GM21447 (cell line): ENCODE results near the gene BTNL2.
"Not testable (repeated sequence)": the region's sequence is repeated elsewhere in the genome, so short reads cannot be mapped to it uniquely, and the experiment has no call there.

Experiments
- ATAC-seq: cut with Tn5 transposase; IDR thresholded peaks from one replicate; pipeline ENCODE4 v1.9.1; 2021; ENCODE audit not compliant: unreplicated experiment

The BTNL2 gene, protein sequence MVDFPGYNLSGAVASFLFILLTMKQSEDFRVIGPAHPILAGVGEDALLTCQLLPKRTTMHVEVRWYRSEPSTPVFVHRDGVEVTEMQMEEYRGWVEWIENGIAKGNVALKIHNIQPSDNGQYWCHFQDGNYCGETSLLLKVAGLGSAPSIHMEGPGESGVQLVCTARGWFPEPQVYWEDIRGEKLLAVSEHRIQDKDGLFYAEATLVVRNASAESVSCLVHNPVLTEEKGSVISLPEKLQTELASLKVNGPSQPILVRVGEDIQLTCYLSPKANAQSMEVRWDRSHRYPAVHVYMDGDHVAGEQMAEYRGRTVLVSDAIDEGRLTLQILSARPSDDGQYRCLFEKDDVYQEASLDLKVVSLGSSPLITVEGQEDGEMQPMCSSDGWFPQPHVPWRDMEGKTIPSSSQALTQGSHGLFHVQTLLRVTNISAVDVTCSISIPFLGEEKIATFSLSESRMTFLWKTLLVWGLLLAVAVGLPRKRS

DNA sequence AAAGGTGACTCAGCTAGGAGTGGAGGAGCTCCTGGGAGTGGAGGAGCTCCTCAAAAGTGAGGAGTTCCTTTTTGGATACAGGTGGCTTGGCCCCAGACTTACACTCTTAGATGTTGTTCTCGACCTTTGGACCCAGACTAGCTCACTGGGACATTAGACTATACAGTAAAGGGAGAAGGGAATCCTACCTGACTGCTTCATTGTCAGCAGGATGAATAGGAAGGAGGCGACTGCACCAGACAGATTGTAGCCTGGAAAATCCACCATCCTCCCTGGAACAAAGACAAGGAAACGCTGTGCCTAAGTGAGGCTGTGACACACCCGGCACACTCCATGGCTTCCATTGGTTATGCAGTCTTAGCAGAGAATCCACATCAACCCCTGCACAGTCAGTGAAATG, at the start of gene BTNL2:
TSS of gene BTNL2 (minus strand) at position 325 of the 400 bp plus-strand sequence. CDS start at position 267, 58 bp downstream.
- no peak for ATAC-seq

DNA sequence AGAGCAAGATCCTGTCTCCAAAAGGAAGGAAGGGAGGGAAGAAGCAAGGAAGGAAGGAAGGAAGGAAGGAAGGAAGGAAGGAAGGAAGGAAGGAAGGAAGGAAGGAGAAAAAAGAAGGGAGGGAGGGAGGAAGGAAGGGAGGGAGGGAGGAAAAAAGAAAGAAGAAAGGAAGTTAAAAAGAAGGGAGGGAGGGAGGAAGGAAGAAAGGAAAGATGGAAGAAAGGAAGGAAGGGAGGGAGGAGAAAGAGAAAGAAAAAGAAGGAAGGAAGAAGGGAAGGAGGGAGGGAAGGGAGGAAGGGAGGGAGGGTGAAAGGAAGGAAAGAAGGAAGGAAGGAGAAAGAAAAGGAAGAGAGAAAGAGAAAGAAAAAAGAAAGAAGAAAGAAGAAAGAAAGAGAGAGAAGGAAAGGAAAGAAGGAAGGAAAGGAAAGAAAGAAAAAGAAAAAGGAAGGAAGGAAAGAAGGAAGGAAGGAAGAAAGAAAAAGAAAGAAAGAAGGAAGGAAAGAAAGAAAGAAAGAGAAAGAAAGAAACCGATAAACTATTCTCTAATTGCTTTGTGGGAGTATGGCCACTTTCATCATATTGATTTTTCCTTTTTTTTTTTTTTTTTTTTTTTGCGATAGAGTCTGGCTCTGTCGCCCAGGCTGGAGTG, 42.2 kb upstream of the BTNL2 start:
- ATAC-seq: no peak

DNA sequence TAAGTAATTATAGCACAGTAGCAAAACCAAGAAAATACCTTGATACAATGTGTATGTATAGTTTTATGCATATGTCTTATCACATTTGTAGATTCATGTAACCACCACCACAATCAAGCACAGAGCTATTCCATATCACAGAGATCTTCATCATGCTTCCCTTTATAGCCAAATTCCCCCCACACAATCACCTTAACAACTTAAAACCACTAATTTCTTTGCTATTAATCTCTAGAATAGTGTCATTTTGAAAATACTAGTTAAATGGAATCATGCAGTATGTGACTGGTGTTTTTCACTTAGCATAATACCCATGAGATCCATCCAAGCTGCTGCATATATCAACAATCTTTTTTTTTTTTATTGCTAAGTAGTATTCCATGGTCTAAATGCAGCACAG, 41.0 kb upstream of the BTNL2 start:
- ATAC-seq: no peak

DNA sequence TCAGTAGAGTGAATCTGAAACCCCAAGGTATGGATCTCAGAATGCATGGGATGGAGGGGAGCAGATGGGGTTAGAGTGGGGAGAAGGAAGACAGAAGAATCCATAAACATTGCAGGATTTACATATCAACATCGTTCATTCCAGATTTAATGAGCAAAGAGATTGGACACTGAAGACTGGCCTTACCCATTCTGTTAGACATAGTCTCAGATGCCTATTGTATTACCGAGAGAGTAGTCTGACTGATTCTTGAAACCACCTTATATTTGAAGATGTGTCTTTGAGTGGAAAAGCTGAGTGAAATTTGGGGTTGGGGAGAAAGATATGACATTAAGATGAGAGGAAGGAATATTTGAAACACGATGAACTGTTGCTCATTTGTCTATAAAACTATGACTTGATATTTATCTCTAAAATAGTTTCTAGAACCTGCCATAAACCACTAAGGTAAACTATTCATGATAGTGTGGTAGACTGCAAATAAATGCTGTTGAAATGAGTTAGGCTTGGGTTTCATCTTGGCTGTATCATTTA, 38.4 kb upstream of the BTNL2 start:
- no peak for ATAC-seq

DNA sequence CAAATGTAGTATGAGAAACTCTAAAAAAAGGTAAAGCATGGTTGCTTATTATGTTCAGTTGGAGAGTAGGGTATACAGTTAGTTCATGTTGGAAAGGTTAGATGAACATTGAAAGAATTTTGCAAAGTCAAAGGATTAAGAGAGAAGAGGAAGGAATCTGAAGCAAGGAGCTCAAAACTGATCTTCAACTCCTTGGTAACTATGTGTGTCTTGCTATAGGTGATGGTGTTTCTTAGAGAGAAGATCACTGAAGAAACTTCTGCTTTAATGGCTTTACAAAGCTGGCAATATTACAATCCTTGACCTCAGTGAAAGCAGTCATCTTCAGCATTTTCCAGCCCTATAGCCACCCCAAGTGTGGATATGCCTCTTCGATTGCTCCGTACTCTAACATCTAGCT, 37.5 kb upstream of the BTNL2 start:
- no peak for ATAC-seq

DNA sequence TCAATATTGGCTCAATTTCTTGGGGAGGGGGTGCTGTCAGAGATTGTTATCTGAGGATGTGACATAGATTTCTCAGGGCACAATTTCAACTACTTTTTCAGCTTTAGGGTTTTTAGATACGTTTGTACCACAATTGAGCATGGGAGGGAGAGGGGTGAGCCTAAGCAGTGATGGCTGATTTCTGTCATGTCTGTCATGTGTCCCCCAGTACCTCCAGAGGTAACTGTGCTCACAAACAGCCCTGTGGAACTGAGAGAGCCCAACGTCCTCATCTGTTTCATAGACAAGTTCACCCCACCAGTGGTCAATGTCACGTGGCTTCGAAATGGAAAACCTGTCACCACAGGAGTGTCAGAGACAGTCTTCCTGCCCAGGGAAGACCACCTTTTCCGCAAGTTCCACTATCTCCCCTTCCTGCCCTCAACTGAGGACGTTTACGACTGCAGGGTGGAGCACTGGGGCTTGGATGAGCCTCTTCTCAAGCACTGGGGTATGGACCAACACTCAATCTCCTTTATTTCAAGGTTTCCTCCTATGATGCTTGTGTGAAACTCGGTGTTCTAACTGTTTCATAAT, 36.1 kb upstream of the BTNL2 start:
- ATAC-seq: no peak

DNA sequence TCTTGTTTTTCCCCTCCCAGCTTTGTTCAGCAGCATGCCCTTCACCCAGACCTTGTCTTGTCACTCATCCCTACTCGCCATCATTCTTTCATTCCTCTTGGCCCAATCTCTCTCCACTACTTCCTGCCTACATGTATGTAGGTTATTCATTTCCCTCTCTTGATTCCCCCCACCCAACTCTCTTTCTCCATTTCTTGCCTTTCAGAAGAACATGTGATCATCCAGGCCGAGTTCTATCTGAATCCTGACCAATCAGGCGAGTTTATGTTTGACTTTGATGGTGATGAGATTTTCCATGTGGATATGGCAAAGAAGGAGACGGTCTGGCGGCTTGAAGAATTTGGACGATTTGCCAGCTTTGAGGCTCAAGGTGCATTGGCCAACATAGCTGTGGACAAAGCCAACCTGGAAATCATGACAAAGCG, 35.3 kb upstream of the BTNL2 start:
- no peak for ATAC-seq

DNA sequence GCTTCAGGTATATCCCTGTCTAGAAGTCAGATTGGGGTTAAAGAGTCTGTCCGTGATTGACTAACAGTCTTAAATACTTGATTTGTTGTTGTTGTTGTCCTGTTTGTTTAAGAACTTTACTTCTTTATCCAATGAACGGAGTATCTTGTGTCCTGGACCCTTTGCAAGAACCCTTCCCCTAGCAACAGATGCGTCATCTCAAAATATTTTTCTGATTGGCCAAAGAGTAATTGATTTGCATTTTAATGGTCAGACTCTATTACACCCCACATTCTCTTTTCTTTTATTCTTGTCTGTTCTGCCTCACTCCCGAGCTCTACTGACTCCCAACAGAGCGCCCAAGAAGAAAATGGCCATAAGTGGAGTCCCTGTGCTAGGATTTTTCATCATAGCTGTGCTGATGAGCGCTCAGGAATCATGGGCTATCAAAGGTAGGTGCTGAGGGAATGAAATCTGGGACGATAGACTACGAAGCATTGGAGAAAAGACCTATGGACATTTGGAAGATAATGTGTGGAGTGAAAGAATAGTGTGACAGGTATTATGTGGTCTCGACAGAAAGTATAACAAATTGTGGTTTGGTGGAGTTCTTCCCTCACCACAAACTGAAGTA, 32.7 kb upstream of the BTNL2 start, which contains the start of gene HLA-DRA:
TSS of gene HLA-DRA (plus strand) at position 286 of the 613 bp plus-strand sequence. CDS start at position 350, 64 bp downstream.
- ATAC-seq: peak; percentile 55

DNA sequence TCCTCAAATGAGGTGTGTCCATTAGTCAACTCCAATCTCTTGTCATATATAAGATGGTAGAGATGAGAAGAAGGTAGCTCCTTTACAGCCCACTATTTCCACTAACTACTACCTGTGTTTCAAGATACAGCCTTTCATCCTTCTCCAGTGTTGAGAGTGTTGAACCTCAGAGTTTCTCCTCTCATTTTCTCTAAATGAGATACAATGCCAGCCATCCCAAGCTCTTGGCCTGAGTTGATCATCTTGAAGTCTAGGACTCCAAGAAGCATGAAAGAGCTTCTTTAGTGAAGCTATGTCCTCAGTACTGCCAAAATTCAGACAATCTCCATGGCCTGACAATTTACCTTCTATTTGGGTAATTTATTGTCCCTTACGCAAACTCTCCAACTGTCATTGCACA, 32.2 kb upstream of the BTNL2 start:
- ATAC-seq: no peak

DNA sequence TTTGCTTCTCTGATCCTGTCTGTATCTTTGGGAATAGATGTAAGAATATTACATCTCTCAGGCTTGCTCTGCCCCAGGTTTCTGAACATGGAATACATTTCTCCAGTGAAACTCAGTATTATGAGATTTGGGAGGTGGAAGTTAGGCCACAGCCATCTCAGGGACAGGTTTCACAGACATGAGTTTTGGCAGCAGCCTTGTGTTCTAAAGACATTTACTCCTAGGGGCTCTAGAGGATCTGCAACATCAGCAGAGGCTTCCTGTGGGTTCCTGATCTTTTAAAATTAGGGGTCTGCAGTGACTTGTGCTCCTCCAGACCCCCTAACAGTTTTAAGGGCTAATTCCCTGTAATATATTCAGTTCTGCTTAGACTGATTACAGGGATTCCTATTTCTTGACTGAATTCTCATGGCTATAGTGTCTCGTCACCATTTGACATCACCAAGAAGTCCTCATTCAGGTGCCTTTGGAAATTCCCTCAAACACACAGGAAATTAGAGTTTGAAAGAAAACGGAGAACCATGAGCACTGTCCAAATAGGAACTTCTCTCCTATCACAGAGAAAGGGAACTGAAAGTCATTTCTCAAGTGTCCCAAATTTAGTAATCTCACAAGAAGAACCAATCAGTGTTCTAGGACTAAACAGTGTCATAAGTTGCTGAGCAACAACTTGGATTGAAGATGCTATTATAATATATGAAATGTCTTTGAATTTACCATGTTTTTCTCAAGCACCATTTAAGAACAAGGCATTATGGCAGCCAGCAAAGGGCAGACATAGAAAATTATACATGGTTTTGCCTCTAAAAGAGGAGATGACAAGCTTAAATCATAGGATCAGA, 30.2 kb upstream of the BTNL2 start:
- ATAC-seq: peak; percentile 75

DNA sequence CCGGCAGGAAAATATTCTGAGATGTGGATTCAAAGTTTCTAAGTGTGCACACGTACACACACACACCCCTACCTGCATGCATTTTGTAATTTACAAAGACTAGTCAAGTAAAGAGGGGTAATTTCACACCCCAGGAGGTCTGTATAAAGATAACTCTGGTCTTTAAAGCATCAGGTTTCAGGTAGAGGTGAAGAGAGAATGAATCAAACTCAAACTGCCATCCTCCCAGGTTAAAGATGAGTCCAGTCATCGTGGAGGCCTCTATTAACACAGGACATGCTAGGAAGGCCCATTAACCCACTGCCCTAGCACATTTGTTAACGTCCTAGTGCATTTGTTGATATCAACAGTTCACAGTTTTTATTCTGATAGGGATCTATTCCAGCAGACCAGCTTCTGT, 29.2 kb upstream of the BTNL2 start:
- no peak for ATAC-seq

DNA sequence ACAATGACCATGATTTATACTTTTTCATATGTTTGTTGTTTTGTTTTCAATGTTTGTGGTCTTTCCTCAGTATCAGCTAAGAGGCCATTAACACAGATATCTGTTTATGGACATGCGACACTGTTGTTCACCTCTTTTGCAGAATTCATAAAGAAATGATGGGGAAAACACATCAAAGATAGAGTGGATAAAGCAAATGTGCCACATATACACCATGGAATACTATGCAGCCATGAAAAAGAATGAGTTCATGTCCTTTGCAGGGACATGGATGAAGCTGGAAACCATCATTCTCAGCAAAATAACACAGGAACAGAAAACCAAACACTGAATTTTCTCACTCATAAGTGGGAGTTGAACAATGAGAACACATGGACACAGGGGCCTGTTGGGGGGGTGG, 27.0 kb upstream of the BTNL2 start:
- not testable (repeated sequence) for ATAC-seq

DNA sequence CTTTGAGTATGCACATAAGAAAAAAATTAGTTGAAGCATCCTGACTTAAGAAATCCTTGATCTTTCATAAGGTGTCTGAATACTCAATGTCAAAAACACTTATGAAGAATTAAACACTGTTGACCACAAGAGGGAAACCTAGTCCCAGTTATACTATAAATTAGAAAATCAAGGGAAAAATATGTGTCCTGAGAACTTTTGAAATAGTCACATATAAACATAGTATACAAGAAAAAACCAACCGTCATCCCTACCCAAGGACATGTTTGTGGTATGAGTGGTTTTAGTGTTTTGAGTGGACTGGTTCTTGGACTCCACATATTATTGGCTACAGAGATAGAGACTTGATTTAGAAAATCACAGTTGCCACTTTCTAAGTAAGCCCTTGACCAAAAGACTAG, 25.1 kb upstream of the BTNL2 start:
- ATAC-seq: no peak

DNA sequence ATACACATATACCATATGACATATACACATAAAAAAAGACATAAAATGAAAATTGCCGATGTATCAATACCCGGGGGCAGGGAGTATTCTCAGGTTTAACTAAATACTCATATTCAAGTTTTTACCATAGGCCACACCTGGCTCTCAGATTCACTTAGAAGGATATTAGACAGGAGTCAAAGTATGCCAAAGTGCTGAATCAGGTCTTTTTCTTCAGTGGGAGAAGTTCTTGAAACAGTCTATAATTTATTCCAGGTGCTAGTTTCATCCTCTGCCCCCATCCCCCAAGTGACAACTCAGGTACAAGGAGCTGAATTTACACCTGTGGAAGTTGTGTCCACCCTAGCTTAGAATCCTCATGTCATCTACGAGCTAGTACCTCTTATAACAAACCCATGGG, 24.2 kb upstream of the BTNL2 start:
- no peak for ATAC-seq

DNA sequence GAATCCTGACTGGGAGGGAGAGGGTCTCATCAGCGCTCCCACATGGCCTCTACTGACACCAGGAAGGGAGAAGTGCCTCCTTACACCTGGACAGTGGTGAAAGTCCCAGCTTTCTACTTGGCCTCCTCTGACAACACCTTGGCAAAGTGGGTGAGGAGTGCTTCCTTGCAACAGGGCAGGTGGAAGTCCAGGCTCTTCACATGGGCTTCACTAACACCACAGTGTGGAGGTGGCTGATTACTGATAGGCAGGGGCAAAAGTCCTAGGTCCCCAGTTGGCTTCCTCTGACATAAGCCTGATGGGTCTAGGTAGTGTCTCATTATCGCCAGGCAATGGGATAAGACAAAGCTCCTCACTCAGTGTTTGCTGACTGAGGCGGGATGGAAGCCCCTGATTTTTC, 23.2 kb upstream of the BTNL2 start:
- ATAC-seq: no peak

DNA sequence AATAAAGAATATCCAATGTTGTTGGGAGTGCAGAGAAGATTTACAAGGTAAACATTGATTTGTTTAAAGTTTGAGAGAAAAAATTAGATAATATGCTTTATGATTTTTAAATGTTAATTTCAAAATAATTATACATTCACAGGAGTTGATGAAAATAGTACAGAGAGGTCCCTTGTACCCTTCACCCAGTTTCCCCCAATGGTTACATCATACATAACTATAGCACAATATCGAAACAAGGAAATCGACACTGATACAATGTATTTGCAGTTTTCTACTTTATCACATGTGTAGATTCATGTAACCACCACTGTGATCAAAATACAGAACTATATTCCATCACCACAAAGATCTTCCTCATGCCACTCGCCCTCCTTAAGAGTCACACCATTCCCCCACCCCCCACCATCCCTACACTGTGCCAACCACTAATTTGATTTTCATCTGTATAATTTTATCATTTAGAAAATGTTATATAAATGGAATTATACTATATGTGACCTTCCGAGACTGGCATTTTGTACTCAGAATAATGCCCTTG, 21.0 kb upstream of the BTNL2 start:
- ATAC-seq: no peak

DNA sequence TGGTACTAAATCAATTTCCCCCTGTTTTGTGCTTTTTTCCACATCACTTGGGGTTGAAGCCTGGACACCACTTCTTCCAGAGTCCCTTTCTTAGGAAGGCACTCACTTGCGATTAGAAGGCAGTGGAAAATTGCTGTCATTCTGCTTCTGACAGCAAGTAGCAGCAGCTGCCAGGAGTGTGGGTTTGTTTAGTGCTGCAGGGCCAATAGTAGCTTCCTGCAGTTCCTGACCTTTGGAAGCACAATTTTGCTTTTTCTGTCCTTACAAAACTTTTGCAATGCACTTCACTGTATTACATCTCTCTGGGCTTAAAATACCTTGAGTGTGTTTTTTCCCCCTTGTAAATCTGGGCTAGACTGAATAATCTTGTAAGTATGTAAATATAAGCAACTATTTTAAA, 20.2 kb upstream of the BTNL2 start:
- no peak for ATAC-seq

DNA sequence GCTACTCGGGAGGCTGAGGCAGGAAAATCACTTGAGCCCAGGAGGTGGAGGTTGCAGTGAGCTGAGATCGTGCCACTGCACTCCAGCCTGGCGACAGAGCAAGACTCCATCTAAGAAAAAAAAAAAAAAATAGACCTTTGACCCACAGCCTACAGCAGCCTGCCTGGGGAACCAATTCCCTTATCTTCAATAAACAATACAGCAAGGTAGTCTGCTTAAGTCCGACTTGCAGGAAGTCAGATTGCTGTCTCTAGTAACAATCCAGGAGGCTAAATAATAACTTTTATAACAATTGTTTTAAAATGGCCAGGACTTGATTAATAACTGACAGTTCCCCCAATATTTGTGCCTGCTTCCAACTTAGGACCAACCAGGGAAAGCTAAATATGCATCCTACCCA, 19.4 kb upstream of the BTNL2 start:
- ATAC-seq: no peak

DNA sequence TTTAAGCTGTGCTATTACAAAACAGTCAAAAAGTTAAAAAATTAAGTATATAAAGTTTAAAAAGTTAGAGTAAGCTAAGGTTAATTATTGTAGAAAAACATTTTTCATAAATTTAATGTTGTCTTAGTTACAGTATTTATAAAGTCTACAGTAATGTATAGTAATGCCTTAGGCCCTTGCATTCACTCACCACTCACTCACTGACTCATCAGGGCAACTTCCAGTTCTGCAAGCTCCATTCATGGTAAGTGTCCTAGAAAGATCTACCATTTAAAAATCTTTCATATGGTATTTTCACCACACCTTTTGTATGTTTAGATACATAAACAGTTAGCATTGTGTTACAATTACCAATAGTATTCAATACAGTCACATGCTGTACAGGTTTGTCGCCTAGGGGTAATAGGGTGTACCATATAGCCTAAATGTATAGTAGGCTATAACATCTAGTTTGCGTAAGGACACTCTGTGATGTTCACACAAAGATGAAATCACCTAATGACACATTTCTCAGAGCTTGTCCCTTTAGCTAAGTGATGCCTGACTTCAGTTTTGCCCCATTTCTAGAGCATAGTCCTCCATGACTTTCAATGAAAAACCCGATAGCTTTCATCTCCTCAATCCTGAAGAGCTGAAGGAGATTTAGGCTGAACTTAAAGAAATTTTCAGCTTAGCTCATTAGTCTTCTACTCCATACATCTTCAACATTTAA, 17.8 kb upstream of the BTNL2 start:
- no peak for ATAC-seq
